ENCODE data around the gene ARMC6.
A peak's percentile ranks its signal among the peaks of the same experiment; 100 is the strongest.

Gene ARMC6

GRCh38 chr19:19025861-19026260, 7.5 kb upstream of the ARMC6 start:
- no peak for DNase-seq

- DNase-seq = no peak
Measured at GRCh38 chr19:19026299-19026971, 7.0 kb upstream of the ARMC6 start.

GRCh38 chr19:19027228-19027627, 6.2 kb upstream of the ARMC6 start:
- no peak for DNase-seq

- no peak for DNase-seq
Measured at GRCh38 chr19:19028526-19028925, 4.9 kb upstream of the ARMC6 start.

GRCh38 chr19:19031891-19032290, 1.5 kb upstream of the ARMC6 start:
- no peak for DNase-seq

- DNase-seq = peak; percentile 76
Measured at GRCh38 chr19:19032420-19033175, 805 bp upstream of the ARMC6 start.

- no peak for DNase-seq
Measured at GRCh38 chr19:19033176-19033425, 302 bp upstream of the ARMC6 start.

- DNase-seq = peak; percentile 55
Measured at GRCh38 chr19:19034204-19034624, 811 bp downstream of the ARMC6 start.

- DNase-seq = no peak
Measured at GRCh38 chr19:19039901-19040300, 6.5 kb downstream of the ARMC6 start.

GRCh38 chr19:19040417-19040816, 7.0 kb downstream of the ARMC6 start:
- no peak for DNase-seq

GRCh38 chr19:19042732-19043280, 9.4 kb downstream of the ARMC6 start:
- DNase-seq = no peak

- no peak for DNase-seq
Measured at GRCh38 chr19:19043481-19043880, 10.1 kb downstream of the ARMC6 start.

GRCh38 chr19:19043881-19044280, 10.5 kb downstream of the ARMC6 start:
- no peak for DNase-seq

GRCh38 chr19:19049406-19049805, 16.0 kb downstream of the ARMC6 start:
- DNase-seq = no peak

- DNase-seq = no peak
Measured at GRCh38 chr19:19050104-19050503, 16.7 kb downstream of the ARMC6 start.

- no peak for DNase-seq
Measured at GRCh38 chr19:19050731-19051130, 17.3 kb downstream of the ARMC6 start.

GRCh38 chr19:19051478-19052213, 18.2 kb downstream of the ARMC6 start:
- no peak for DNase-seq

GRCh38 chr19:19052921-19053320, 19.5 kb downstream of the ARMC6 start:
- no peak for DNase-seq

- peak; percentile 3 for DNase-seq
Measured at GRCh38 chr19:19053508-19054314, 20.3 kb downstream of the ARMC6 start.

GRCh38 chr19:19054315-19054938, 21.0 kb downstream of the ARMC6 start:
- DNase-seq = no peak

GRCh38 chr19:19054939-19055440, 21.6 kb downstream of the ARMC6 start:
- no peak for DNase-seq

GRCh38 chr19:19055701-19056100, 22.3 kb downstream of the ARMC6 start:
- DNase-seq = no peak

All from NCI-H1105 (cell line).